Neural progenitor cell (in vitro differentiated cells): ENCODE results near the gene RALGAPA2. TPM values are rescaled to one million over a fixed set of nuclear protein-coding genes. Genes with fewer than 3 reads are reported as not detected.

Experiments
- DNase-seq: peaks from one replicate; pipeline ENCODE4 v3.0.0-alpha.2; 2016; ENCODE audit warnings: low spot score
- H2AFZ ChIP-seq: fragments of 200-600 bp; sonication (generic); replicated peaks from 2 replicates; pipeline ENCODE4 v1.6.1; 2016; ENCODE audit warnings: antibody characterized with exemption
- H3F3A ChIP-seq: fragments of 200-600 bp; sonication (generic); 2 replicates; pipeline ENCODE4 v1.6.1; 2016; ENCODE audit warnings: antibody characterized with exemption, low read depth
- H3K27ac ChIP-seq: fragments of 200-600 bp; sonication (generic); 2 replicates; pipeline ENCODE4 v1.5.1; 2016; ENCODE audit warnings: mild to moderate bottlenecking
- H3K27me3 ChIP-seq: fragments of 200-600 bp; sonication (generic); 2 replicates; pipeline ENCODE4 v1.6.1; 2016; ENCODE audit warnings: mild to moderate bottlenecking, moderate library complexity
- H3K36me3 ChIP-seq: fragments of 200-600 bp; sonication (generic); 2 replicates; pipeline ENCODE4 v1.5.1; 2016
- H3K4me1 ChIP-seq: fragments of 200-600 bp; sonication (generic); 2 replicates; pipeline ENCODE4 v1.6.1; 2016; ENCODE audit warnings: mixed run types
- H3K4me2 ChIP-seq: fragments of 200-600 bp; sonication (generic); 2 replicates; pipeline ENCODE4 v1.6.1; 2016
- H3K4me3 ChIP-seq: fragments of 200-600 bp; sonication (generic); 2 replicates; pipeline ENCODE4 v1.5.1; 2016
- H3K79me2 ChIP-seq: fragments of 200-600 bp; sonication (generic); 2 replicates; pipeline ENCODE4 v1.6.1; 2016; ENCODE audit warnings: low read depth
- H3K9ac ChIP-seq: fragments of 200-600 bp; sonication (generic); 2 replicates; pipeline ENCODE4 v1.6.1; 2016
- H3K9me3 ChIP-seq: fragments of 200-600 bp; sonication (generic); 2 replicates; pipeline ENCODE4 v1.5.1; 2016; ENCODE audit warnings: low read depth
- H4K20me1 ChIP-seq: fragments of 200-600 bp; sonication (generic); 2 replicates; pipeline ENCODE4 v1.6.1; 2016; ENCODE audit warnings: low read depth
- H3K27ac Mint-ChIP-seq: 3 replicates; pipeline ENCODE4 v1.8.0; 2021; ENCODE audit warnings: mixed read lengths
- H3K27me3 Mint-ChIP-seq: 2 replicates; pipeline ENCODE4 v1.8.0; 2022; ENCODE audit warnings: low read depth, mild to moderate bottlenecking, inconsistent platforms, moderate library complexity, mixed read lengths; ENCODE audit not compliant: insufficient read depth
- H3K36me3 Mint-ChIP-seq: 3 replicates; pipeline ENCODE4 v1.8.0; 2021; ENCODE audit warnings: mixed read lengths
- H3K4me1 Mint-ChIP-seq: 3 replicates; pipeline ENCODE4 v1.8.0; 2021; ENCODE audit warnings: mixed read lengths
- H3K4me3 Mint-ChIP-seq: 3 replicates; pipeline ENCODE4 v1.8.0; 2021; ENCODE audit warnings: mild to moderate bottlenecking, moderate library complexity, mixed read lengths
- H3K9me3 Mint-ChIP-seq: 3 replicates; pipeline ENCODE4 v1.8.0; 2020; ENCODE audit warnings: mixed read lengths
- CTCF ChIP-seq: fragments of 200-600 bp; sonication (generic); IDR thresholded peaks from 2 replicates; pipeline ENCODE4 v1.5.1; 2017; ENCODE audit warnings: antibody characterized with exemption, mild to moderate bottlenecking
- EZH2 ChIP-seq: fragments of 200-600 bp; sonication (generic); IDR thresholded peaks from 2 replicates; pipeline ENCODE4 v1.6.1; 2017; ENCODE audit warnings: antibody characterized with exemption, mild to moderate bottlenecking, moderate library complexity
- EZH2phosphoT487 ChIP-seq: fragments of 200-600 bp; sonication (generic); IDR thresholded peaks from 2 replicates; pipeline ENCODE4 v1.6.1; 2017; ENCODE audit warnings: antibody characterized with exemption
- total RNA-seq: library from RNA; depleted of rRNA; stranded (reverse); fragments of >200 nt; gene quantifications from 2 replicates; pipeline ENCODE4 v1.2.3, GENCODE V29; 2015; ENCODE audit warnings: low replicate concordance

The RALGAPA2 gene
- total RNA-seq, 1 donor from 2014 or later = 25.9 TPM

- DNase-seq = no peak
- Histone ChIP-seq H3K9ac (no peak overlapping the region), H3K36me3 (no peaks in the 10 kb centered on the region), H3K79me2 (no peaks in the 10 kb centered on the region), H3K4me2 (no peak overlapping the region), H3K27me3 (no peaks in the 10 kb centered on the region), H2AFZ (no peak overlapping the region), H3K4me1 (peaks cover 8% of the 10 kb centered on the region), H3K9me3 (no peaks in the 10 kb centered on the region), H3K4me3 (no peak overlapping the region), H3K27ac (no peak overlapping the region), H3F3A (no peaks in the 10 kb centered on the region), H4K20me1 (no peaks in the 10 kb centered on the region)
- no peaks in the 10 kb centered on the region for H3K27me3 Mint-ChIP-seq
- H3K4me3 Mint-ChIP-seq = no peak overlapping the region
- TF ChIP-seq CTCF = no peak
- TF ChIP-seq EZH2phosphoT487 = no peak
- TF ChIP-seq EZH2 = no peak
- H3K4me1 Mint-ChIP-seq = no peaks in the 10 kb centered on the region
- H3K9me3 Mint-ChIP-seq = no peaks in the 10 kb centered on the region
- no peak overlapping the region for H3K27ac Mint-ChIP-seq
- H3K36me3 Mint-ChIP-seq = peaks cover 28% of the 10 kb centered on the region
These were observed 190.7 kb downstream of the RALGAPA2 start for GRCh38 chr20:20521736-20522135.

GRCh38 chr20:20520776-20521175, 191.7 kb downstream of the RALGAPA2 start:
- no peaks in the 10 kb centered on the region for H3K79me2 ChIP-seq
- H3K27ac ChIP-seq = no peak overlapping the region
- no peaks in the 10 kb centered on the region for H3K27me3 Mint-ChIP-seq
- H4K20me1 ChIP-seq = no peaks in the 10 kb centered on the region
- H3K9ac ChIP-seq = no peak overlapping the region
- H3K36me3 Mint-ChIP-seq = peaks cover 36% of the 10 kb centered on the region
- no peak for DNase-seq
- no peak overlapping the region for H3K4me3 ChIP-seq
- H3F3A ChIP-seq = no peaks in the 10 kb centered on the region
- H3K4me2 ChIP-seq = no peak overlapping the region
- no peak overlapping the region for H3K27ac Mint-ChIP-seq
- H3K4me1 Mint-ChIP-seq = no peaks in the 10 kb centered on the region
- no peaks in the 10 kb centered on the region for H3K9me3 ChIP-seq
- no peak overlapping the region for H2AFZ ChIP-seq
- H3K9me3 Mint-ChIP-seq = no peaks in the 10 kb centered on the region
- H3K27me3 ChIP-seq = no peaks in the 10 kb centered on the region
- H3K36me3 ChIP-seq = no peaks in the 10 kb centered on the region
- TF ChIP-seq EZH2 (no peak), EZH2phosphoT487 (no peak), CTCF (no peak)
- H3K4me3 Mint-ChIP-seq = no peak overlapping the region
- peaks cover 4% of the 10 kb centered on the region for H3K4me1 ChIP-seq

DNA sequence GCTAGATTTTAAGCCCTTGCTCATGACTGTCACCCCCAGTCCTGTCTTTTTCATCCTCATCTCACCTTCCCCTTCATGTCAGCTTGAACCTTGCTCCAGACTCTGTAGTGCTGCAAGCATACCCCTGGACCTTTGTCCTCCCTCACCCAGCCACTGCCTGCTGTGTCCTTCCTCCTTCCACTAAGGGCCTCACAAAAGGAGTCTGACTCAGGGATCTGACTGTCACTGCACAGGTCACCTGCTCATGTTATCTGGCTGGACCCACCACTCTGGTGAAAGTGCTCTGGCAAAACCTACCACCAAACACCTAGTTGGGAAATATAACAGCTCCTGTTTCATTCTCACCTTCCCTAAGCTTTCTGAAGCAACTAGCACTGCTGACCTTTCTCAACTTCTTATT, 193.2 kb downstream of the RALGAPA2 start:
- Mint-ChIP-seq H3K4me3 (no peak overlapping the region), H3K27me3 (peaks cover 1% of the 10 kb centered on the region), H3K4me1 (peaks cover 4% of the 10 kb centered on the region), H3K36me3 (peaks cover 47% of the 10 kb centered on the region), H3K9me3 (peaks cover 9% of the 10 kb centered on the region), H3K27ac (no peak overlapping the region)
- Histone ChIP-seq H3K4me2 (no peak overlapping the region), H3K27me3 (no peaks in the 10 kb centered on the region), H3K36me3 (no peaks in the 10 kb centered on the region), H4K20me1 (no peaks in the 10 kb centered on the region), H3K79me2 (no peaks in the 10 kb centered on the region), H3K4me1 (no peaks in the 10 kb centered on the region), H3K27ac (no peak overlapping the region), H3K9ac (no peak overlapping the region), H2AFZ (no peak overlapping the region), H3K4me3 (no peak overlapping the region), H3K9me3 (no peaks in the 10 kb centered on the region), H3F3A (no peaks in the 10 kb centered on the region)
- no peak for DNase-seq
- no peak for TF ChIP-seq CTCF
- TF ChIP-seq EZH2 = no peak
